Activated CD8-positive, alpha-beta memory T cell treated with anti-CD3 and anti-CD28 coated beads for 4 hours (primary cell): ENCODE data around the gene RFX2.

ENCODE experiments used
- DNase-seq, 2 donors: peaks; one replicate each; pipeline ENCODE4 v3.0.0-alpha.2; 2020; ENCODE audit warnings: low read depth in 2 of 2

RFX2 gene

GRCh38 chr19:5955636-5955935 is 154.7 kb downstream of the RFX2 start:
- no peak for DNase-seq

DNA sequence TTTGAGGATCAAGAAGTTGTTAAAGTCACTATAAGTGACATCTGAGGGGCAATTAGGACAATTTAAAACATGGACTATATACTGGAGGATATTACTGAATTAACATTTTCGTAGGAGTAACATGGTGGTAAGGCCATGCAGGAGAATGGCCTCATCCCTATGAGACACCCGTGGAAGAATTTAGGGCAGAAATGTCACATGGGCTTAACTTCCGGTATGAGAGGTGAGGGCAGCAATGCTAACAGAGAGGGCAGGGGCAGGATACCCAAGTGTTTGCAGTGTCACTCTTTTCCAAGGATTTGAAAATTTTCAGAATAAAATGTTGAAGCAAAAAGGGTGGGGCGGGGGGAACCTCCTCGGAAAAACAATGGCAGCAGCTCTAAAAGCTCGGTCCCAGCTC is 156.0 kb downstream of the RFX2 start:
- DNase-seq: no peak

- DNase-seq: no peak
Observed at GRCh38 chr19:5953680-5954213, 156.6 kb downstream of the RFX2 start.

DNA sequence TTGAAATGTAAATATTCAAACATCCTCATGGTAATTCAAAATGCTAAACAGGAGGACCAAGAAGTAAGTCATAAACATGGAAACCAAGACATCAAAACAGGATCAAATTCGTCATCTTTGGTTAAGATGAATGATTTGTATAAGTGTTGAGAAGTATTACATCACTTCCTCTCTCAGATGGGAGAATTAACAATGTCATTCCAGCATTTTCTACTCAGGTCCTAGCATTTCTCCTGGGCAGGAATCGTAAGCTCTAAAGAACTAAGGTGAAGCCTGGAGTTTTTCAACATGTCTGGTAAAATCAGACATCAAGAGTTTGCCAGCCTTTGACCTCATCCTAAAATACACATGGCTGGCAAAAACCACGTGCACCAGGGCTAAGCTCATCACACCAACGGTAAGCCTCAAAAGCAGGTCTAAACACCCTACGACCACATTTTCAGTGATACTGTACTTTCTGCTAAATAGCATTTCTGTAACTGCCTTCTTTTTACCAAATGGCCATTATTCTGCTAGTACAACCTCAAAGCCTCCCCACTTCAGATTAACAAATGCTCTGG is 157.2 kb downstream of the RFX2 start:
- no peak for DNase-seq

DNA sequence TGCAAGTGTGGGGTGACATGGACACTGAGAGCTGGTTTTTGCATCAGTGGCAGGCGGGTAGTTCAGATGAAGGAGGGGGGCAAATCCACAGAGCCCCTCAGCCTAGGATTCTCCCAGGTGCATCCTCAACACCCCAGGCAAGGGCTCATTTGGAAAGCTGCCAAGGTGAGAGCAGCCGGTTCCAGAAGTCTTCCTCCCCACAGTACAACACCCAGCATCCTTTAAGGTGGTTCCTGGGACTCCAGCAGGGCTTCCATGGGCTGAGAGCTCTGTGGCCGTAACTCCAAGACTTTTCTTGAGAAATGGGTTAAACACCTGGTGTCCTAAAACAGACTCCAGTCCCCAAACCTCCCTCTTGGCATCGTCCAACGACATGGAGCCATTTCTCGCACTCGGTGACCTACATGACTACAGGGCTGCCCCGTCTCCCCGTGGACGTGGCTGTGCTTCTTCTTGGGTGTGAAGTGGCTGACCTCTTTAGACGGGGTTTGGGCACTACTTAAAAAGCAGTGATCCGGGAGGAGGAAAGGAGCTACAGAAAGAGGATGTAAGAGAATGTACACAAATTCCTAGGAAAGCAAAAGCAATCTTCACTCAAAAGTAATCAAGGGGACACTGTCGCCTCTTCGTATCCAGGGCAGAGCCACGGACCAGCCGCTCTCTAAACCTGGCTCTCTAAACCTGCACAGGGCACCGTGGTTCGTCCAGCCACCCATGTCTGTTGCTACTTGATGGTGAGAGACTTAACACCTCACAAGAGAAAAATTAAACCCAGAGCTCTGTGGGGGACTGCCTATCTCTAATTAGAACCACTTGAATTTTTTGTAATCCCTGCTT is 157.9 kb downstream of the RFX2 start:
- no peak for DNase-seq

DNA sequence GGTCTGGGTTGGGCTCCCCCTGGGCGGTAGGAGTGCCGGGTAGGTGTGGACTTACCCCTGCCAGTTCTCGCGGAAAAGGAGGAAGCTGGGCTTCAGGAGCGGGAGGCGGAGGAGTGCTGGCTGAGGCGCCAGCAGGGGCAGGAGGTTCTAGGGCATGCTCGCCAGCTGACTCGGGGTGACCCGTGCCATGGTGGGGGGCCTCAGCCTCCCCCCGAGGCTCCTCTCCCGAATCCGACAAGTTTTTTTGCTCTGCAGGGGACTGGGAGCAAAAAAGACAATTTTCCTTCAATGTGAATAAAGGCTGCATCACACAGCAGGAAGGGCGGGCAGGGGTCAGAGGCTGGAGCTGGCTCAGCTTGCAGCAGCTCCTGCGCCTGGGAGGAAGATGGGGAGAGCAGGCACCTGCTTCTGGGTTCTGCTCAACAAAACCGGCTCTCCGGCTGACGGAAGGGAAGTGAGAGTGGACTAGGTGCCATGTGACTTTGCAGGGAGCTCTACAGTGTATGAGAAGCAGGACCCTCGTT is 158.9 kb downstream of the RFX2 start:
- DNase-seq: no peak

- no peak for DNase-seq
Observed at GRCh38 chr19:5950741-5951140, 159.6 kb downstream of the RFX2 start.

DNA sequence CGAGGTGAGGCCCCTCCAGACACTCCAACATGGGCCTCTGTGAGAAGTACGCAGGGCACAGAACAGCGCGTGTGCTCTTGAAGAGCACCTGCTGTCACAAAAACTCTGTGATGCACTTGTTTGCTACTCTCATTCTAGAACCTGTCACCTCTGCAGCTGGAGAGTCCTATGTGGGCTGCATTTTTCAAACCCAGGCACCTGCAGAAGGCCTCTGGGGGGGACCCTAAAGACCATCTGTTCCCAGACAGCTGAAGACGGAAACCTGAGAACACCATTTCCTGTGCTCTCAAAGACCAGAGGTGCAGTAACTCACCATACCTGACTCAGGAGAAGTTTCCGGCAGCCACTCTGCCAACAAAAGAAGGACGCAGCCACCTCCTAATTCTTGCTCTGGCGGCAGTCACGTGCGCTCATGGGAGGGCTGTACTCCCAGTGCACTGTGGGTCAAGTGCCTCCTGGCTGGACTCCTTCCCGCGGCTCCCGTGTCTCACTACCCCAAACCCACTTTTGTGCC is 160.5 kb downstream of the RFX2 start:
- no peak for DNase-seq

DNA sequence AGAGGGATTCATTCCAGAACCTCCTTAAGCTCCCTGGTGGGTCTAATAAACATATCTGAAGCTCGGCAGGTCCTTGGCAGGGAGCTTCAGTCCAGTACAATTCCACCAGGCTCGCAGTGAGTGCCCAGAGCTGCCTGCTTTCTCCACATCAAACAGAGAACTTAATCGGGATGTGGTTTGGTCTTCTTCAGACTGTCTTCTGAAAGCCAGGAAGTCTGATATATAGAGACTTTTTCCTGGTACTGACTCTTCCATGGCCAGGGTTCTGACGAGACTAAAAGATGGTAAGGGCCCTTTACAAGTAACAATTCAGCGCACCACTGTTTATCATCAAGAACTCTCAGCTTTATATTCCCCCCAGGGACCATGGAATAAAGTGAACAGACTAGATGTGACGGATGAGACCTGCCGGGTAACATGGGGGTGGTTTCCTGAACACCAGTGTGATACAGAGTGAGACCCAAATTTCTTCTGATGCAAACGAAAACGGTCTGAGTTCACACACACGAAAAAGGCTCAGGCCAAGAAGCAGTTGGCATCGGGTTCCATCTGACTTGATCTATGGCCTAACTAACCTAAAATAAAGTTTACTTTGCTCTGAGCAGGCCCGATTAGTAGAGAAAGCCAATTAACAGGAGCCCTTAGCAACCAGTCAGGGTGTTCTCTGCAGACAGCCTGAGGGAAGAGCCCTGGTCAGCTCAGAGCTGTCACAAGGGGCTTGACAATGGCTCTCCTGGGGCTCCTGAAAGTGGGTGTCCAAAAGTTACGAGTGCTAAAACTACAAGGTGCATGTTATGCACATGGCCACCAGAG is 161.3 kb downstream of the RFX2 start:
- no peak for DNase-seq

DNA sequence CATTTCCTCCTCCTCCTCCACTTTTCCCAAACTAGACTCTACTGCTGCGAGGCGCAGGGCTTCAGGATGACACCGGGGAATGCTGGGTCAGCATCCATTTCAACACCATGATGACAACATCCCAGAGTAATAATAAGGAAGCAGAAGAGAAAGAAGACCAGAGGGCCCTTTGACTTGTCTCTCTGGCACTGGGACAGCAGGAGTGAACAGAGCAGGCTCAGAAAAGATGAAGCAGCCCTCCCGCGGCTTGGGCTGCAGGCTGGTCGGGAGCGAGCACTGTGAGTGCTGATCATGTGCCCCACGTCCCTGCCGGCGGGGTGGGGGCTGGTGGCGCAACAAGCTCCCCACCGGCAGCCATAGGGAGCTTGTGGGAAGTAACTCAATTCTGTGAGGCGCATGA is 162.9 kb downstream of the RFX2 start:
- no peak for DNase-seq

- no peak for DNase-seq
Observed at GRCh38 chr19:5943623-5944022, 166.7 kb downstream of the RFX2 start.
